ENCODE measurements around the gene WHRN.

- TF ChIP-seq CTCF (IDR thresholded peaks at IDR 0.05; ENCODE audit: insufficient read depth, low read length) (no peak), GABPA (IDR thresholded peaks at IDR 0.05; ENCODE audit: low read depth) (no peak), POLR2AphosphoS5 (IDR thresholded peaks at IDR 0.05; ENCODE audit: low read depth) (no peak), REST (IDR thresholded peaks at IDR 0.05; ENCODE audit: insufficient replicate concordance, low read depth) (no peak)
Observed at GRCh38 chr9:114355821-114356220, 149.5 kb downstream of the WHRN start.
